ENCODE measurements around the gene KRT79.

The KRT79 gene

DNA sequence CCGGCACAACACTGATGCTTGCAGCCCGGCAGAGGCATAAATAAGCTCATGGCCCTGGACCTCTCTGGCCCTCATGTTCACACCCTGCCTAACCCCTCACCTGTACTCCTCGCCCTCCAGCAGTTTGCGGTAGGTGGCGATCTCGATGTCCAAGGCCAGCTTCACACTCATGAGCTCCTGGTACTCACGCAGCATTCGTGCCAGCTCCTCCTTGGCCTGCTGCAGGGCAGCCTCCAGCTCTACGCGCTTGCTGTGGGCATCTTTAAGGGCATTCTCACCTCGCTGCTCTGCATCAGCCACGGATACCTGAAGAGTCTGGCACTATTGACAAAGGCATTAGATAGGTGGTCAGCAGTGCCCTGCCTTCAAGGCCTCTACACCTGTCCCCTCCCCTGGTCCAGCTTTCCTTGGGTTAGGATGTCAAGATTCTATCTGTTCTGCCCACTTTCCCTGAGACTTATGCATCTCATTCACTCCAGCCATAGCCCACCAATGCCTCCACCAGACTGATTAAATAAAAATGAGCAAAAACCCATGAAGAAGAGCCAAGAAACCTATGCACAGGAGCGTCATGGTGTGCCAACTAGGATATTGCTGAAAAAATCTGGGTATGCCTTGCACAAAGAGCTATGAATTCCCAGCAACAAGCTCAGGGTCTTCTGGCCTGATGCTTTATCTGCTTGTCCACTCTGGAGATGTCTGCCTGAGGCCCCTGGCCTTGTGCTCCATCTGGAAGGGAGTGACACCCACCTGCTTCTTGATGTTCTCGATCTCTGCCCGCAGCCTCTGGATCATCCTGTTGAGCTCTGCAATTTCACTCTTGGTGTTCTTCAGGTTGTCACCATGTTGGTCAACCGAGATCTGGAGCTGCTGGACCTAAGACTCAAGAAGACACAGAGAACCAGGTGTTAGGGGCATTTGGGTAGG, 26.3 kb downstream of the KRT79 start:
- TF ChIP-seq, protein P1, sequence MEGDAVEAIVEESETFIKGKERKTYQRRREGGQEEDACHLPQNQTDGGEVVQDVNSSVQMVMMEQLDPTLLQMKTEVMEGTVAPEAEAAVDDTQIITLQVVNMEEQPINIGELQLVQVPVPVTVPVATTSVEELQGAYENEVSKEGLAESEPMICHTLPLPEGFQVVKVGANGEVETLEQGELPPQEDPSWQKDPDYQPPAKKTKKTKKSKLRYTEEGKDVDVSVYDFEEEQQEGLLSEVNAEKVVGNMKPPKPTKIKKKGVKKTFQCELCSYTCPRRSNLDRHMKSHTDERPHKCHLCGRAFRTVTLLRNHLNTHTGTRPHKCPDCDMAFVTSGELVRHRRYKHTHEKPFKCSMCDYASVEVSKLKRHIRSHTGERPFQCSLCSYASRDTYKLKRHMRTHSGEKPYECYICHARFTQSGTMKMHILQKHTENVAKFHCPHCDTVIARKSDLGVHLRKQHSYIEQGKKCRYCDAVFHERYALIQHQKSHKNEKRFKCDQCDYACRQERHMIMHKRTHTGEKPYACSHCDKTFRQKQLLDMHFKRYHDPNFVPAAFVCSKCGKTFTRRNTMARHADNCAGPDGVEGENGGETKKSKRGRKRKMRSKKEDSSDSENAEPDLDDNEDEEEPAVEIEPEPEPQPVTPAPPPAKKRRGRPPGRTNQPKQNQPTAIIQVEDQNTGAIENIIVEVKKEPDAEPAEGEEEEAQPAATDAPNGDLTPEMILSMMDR (IDR thresholded peaks at IDR 0.05; ENCODE audit: insufficient read depth, missing control alignments), result no peak
- FAIRE-seq (no peak), DNase-seq (ENCODE audit: insufficient read length, low spot score) (no peak)

DNA sequence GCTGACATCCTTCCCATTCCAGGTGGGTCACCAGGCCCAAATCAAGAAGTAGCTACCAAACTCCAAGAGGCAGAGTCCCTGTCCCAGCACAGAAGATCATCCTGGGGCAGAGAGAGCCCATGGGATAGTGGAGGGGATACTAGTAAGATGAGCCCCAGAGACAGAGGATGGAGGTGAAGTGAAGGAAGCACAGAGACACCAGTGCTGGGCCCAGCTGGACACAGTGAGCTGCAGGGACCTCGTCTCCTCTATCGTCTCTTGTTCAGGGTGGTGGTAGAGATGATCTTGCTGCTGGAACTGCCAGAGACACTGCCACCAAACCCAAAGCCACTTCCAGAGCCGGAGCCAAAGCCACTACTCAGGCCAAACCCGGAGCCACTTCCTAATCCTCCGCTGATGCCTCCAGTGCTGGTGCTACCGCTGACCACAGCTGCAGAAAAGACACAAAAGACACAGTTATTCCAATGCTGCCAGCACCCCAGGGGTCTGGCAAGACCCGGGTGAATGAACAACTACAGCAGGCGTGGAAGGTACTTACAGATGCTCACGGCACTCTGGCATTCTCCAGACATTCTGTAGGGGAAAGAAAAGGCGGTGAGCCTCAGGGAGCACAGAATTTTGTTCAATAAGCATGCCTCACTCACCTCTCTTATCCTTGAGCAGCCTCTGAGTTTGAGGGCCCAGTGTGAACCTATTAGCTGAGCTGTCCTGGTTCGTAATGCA, 27.1 kb downstream of the KRT79 start:
- no peak for DNase-seq (ENCODE audit: insufficient read length, low spot score)
- FAIRE-seq, result no peak
- TF ChIP-seq, protein P1 (IDR thresholded peaks at IDR 0.05; ENCODE audit: insufficient read depth, missing control alignments), result no peak

DNA sequence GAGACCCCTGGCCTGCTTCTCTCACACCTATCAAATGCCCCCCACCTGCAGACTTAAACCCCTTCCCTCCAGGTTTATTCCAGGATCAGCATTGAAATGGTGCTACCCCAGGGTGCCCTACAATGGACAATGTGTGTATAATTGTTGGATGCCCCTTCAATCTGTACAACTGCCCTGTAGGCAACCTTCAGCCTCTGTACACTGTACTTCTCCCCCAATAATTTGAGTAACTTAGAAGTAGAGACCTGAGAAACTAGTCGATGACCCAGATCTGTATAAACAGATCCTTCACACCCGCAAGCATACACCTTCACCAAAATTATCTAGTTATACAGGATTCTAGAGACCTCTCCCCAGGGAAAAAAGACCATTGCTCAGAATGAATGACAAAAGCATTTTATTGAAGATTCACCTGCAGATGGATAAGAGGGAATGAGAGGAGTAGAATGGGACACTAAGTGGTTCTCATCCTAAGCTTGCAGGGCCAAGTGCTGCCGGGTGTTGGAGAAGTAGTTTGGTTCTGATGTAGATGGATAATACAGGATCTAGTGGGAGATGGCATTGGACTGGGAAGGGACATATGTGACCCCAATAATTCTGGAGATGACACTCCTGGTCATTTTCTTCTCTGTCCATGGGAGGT, 27.8 kb downstream of the KRT79 start:
- DNase-seq (ENCODE audit: insufficient read length, low spot score), result no peak
- TF ChIP-seq, protein P1 (IDR thresholded peaks at IDR 0.05; ENCODE audit: insufficient read depth, missing control alignments), result no peak
- no peak for FAIRE-seq

DNA sequence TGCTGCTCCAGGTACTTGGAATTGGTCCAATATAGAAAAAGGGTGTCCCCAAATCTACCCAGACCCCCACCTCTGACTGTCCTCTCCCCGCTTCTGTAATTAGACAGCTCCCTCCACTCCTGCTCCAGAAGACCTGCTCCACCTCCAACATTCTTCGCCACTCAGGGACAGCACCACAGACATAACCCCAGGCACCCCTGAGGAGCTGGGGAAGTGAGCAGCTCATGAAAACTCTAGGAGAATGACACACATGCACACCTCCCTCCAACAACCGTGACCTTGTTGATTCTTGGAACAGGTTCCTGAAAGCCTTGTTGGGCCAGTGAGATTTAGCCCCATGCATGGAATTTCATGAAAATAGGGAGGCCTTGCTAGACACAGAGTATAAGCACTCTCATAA, 28.4 kb downstream of the KRT79 start:
- TF ChIP-seq, protein P1 (IDR thresholded peaks at IDR 0.05; ENCODE audit: insufficient read depth, missing control alignments), result no peak
- FAIRE-seq, result no peak

DNA sequence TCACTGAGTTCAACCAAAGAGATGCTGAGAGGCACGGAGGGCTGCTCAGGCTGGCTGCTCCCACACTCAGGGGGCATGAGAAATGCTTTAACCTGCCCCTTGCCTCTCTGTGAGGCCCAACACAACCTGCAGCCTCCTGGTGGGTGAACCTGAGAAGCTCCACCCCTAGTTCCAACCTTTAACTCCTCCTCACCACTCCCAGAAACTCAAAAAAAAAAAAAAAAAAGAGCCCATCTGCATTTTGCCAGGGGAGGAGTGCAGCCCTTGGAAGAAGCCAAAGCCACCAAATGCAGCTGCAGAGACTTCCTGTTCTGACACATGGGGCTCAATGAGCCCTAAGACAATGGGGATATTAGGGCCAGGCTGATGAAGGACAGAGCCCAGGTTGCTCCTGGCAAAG, 29.1 kb downstream of the KRT79 start:
- TF ChIP-seq, protein P1 (IDR thresholded peaks at IDR 0.05; ENCODE audit: insufficient read depth, missing control alignments), result no peak
- DNase-seq (ENCODE audit: insufficient read length, low spot score) (no peak), FAIRE-seq (no peak)

More for the DNA sequence above, 28.4 kb downstream of the KRT79 start:
- no peak for DNase-seq (ENCODE audit: insufficient read length, low spot score)

DNA sequence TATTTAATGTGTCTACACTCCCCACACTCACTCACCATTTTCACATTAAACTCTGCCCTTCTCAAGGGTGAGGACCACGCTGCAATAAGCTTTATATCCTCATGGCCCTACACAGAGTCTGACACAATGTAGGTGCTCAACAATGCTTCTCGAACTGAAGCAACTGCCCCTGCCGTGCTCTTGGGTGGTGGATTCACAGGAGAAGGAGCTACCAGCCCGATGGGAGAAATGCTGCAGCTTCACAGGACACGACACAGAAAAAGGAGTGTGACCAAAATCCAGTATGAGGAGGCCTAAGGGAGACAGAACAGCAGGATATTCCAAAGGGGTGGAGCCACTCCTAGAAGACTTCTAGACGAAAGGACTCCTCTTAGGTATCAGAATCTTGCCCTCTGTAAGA, 31.7 kb downstream of the KRT79 start:
- TF ChIP-seq, protein P1 (IDR thresholded peaks at IDR 0.05; ENCODE audit: insufficient read depth, missing control alignments), result no peak
- no peak for DNase-seq (ENCODE audit: insufficient read length, low spot score)
- no peak for FAIRE-seq
